ENCODE measurements around the gene FEM1A. TPM values are rescaled to one million over a fixed set of nuclear protein-coding genes. Genes with fewer than 3 reads are reported as not detected.
"Not testable (repeated sequence)": the region's sequence is repeated elsewhere in the genome, so short reads cannot be mapped to it uniquely, and the experiment has no call there.

FEM1A gene
- total RNA-seq, 1 experiment from 2014 or later = 15.4 TPM

- peaks cover 8% of the 10 kb centered on the region for H3K9me3 Mint-ChIP-seq (ENCODE audit: unreplicated experiment)
- intact Hi-C loops (cut with micrococcal nuclease) = no loop called here
- no TSS peak for BruUV-seq (replicated peaks)
- ChIA-PET POLR2A (no interaction called here), CTCF (interaction anchor here (0.6 to 2.9 kb wide), 3 partner anchors 30 to 50 kb away, joined by 3 to 11 read pairs (median 5); no protein-coding TSS in a partner anchor)
- no peak overlapping the region for H3K27ac Mint-ChIP-seq (ENCODE audit: low read depth, unreplicated experiment)
- H3K4me3 Mint-ChIP-seq (ENCODE audit: unreplicated experiment) = no peak overlapping the region
- peaks cover 13% of the 10 kb centered on the region for H3K27me3 Mint-ChIP-seq (ENCODE audit: insufficient read depth, unreplicated experiment)
- TF ChIP-seq CTCF (IDR thresholded peaks at IDR 0.05; ENCODE audit: unreplicated experiment) = no peak
- H3K36me3 Mint-ChIP-seq (ENCODE audit: insufficient read depth, unreplicated experiment) = no peaks in the 10 kb centered on the region
- DNase-seq (ENCODE audit: unreplicated experiment) = no peak
- H3K4me1 Mint-ChIP-seq (ENCODE audit: insufficient read depth, unreplicated experiment) = no peaks in the 10 kb centered on the region
These were observed 9.7 kb upstream of the FEM1A start for GRCh38 chr19:4781801-4782200.

GRCh38 chr19:4786412-4787016 lies 5.0 kb upstream of the FEM1A start:
- H3K4me1 Mint-ChIP-seq (ENCODE audit: insufficient read depth, unreplicated experiment); H3K9me3 Mint-ChIP-seq (ENCODE audit: unreplicated experiment); intact Hi-C loops (cut with micrococcal nuclease); H3K36me3 Mint-ChIP-seq (ENCODE audit: insufficient read depth, unreplicated experiment); H3K27ac Mint-ChIP-seq (ENCODE audit: low read depth, unreplicated experiment); DNase-seq (ENCODE audit: unreplicated experiment); H3K4me3 Mint-ChIP-seq (ENCODE audit: unreplicated experiment); H3K27me3 Mint-ChIP-seq (ENCODE audit: insufficient read depth, unreplicated experiment); BruUV-seq (replicated peaks): not testable (repeated sequence)
- CTCF ChIA-PET = interaction anchor here (0.6 kb wide), 1 partner anchor 23 kb away, joined by 5 read pairs; no protein-coding TSS in a partner anchor
- POLR2A ChIA-PET = interaction anchor here (1.0 kb wide), 1 partner anchor 19 kb away, joined by 5 read pairs; no protein-coding TSS in a partner anchor

GRCh38 chr19:4792019-4792865 lies 708 bp downstream of the FEM1A start:
- peaks cover 11% of the 10 kb centered on the region for H3K4me1 Mint-ChIP-seq (ENCODE audit: insufficient read depth, unreplicated experiment)
- intact Hi-C loops (cut with micrococcal nuclease); BruUV-seq (replicated peaks); H3K9me3 Mint-ChIP-seq (ENCODE audit: unreplicated experiment); H3K27me3 Mint-ChIP-seq (ENCODE audit: insufficient read depth, unreplicated experiment): not testable (repeated sequence)
- POLR2A ChIA-PET = interaction anchor here (0.8 to 4.5 kb wide), 9 partner anchors 8 to 184 kb away, joined by 3 to 56 read pairs (median 10); partner anchors contain the start of genes DPP9 and KDM4B
- peak overlapping the region; percentile 79 for H3K4me3 Mint-ChIP-seq (ENCODE audit: unreplicated experiment)
- peaks cover 58% of the 10 kb centered on the region for H3K36me3 Mint-ChIP-seq (ENCODE audit: insufficient read depth, unreplicated experiment)
- CTCF ChIA-PET = interaction anchor here (0.6 to 5.3 kb wide), 15 partner anchors 13 to 1525 kb away, joined by 3 to 46 read pairs (median 4); partner anchors contain the start of gene DPP9
- DNase-seq (ENCODE audit: unreplicated experiment) = peak; percentile 14
- H3K27ac Mint-ChIP-seq (ENCODE audit: low read depth, unreplicated experiment) = peak overlapping the region; percentile 83

DNA sequence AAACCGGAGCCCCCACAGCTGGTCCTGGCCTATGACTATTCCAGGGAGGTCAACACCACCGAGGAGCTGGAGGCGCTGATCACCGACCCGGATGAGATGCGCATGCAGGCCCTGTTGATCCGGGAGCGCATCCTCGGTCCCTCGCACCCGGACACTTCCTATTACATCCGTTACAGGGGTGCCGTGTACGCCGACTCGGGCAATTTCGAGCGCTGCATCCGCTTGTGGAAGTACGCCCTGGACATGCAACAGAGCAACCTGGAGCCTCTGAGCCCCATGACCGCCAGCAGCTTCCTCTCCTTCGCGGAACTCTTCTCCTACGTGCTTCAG lies 1.3 kb downstream of the FEM1A start:
- peak overlapping the region; percentile 78 for H3K27ac Mint-ChIP-seq (ENCODE audit: low read depth, unreplicated experiment)
- CTCF ChIA-PET = interaction anchor here (0.7 to 5.3 kb wide), 4 partner anchors 12 to 120 kb away, joined by 3 to 46 read pairs (median 4); no protein-coding TSS in a partner anchor

DNA sequence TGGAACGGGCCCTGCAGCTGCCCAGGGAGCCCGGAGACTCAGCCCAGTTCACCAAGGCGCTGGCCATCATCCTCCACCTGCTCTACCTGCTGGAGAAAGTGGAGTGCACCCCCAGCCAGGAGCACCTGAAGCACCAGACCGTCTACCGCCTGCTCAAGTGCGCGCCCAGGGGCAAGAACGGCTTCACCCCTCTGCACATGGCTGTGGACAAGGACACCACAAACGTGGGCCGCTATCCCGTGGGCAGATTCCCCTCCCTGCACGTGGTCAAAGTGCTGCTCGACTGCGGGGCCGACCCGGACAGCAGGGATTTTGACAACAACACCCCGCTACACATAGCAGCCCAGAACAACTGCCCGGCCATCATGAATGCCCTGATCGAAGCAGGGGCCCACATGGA lies 1.7 kb downstream of the FEM1A start:
- H3K9me3 Mint-ChIP-seq (ENCODE audit: unreplicated experiment); intact Hi-C loops (cut with micrococcal nuclease); H3K27ac Mint-ChIP-seq (ENCODE audit: low read depth, unreplicated experiment); H3K27me3 Mint-ChIP-seq (ENCODE audit: insufficient read depth, unreplicated experiment); BruUV-seq (replicated peaks); DNase-seq (ENCODE audit: unreplicated experiment): not testable (repeated sequence)
- Mint-ChIP-seq H3K4me3 (ENCODE audit: unreplicated experiment) (peak overlapping the region; percentile 79), H3K4me1 (ENCODE audit: insufficient read depth, unreplicated experiment) (peaks cover 11% of the 10 kb centered on the region), H3K36me3 (ENCODE audit: insufficient read depth, unreplicated experiment) (peaks cover 69% of the 10 kb centered on the region)
- CTCF ChIA-PET = interaction anchor here (0.7 to 5.3 kb wide), 3 partner anchors 12 to 119 kb away, joined by 3 to 46 read pairs (median 6); no protein-coding TSS in a partner anchor
- POLR2A ChIA-PET = interaction anchor here (1.2 to 4.5 kb wide), 2 partner anchors 44 to 68 kb away, joined by 4 to 56 read pairs; partner anchors contain the start of gene DPP9

More for the DNA sequence above, 1.3 kb downstream of the FEM1A start:
- H3K36me3 Mint-ChIP-seq (ENCODE audit: insufficient read depth, unreplicated experiment) = peaks cover 64% of the 10 kb centered on the region
- H3K4me1 Mint-ChIP-seq (ENCODE audit: insufficient read depth, unreplicated experiment) = peaks cover 11% of the 10 kb centered on the region
- DNase-seq (ENCODE audit: unreplicated experiment); H3K27me3 Mint-ChIP-seq (ENCODE audit: insufficient read depth, unreplicated experiment); intact Hi-C loops (cut with micrococcal nuclease); H3K9me3 Mint-ChIP-seq (ENCODE audit: unreplicated experiment); BruUV-seq (replicated peaks): not testable (repeated sequence)
- POLR2A ChIA-PET = interaction anchor here (0.8 to 4.5 kb wide), 2 partner anchors 67 to 124 kb away, joined by 3 to 56 read pairs; partner anchors contain the start of gene DPP9
- peak overlapping the region; percentile 79 for H3K4me3 Mint-ChIP-seq (ENCODE audit: unreplicated experiment)
